Kidney epithelial cell (primary cell): Measurements from ENCODE around the gene ARHGAP5. TPM values are rescaled to one million over a fixed set of nuclear protein-coding genes. Genes with fewer than 3 reads are reported as not detected.
"Not testable (repeated sequence)": the region's sequence is repeated elsewhere in the genome, so short reads cannot be mapped to it uniquely, and the experiment has no call there.

Source experiments
- DNase-seq: peaks from one replicate; pipeline ENCODE4 v3.0.0-alpha.2; 2010; ENCODE audit warnings: low read depth
- H3K27me3 ChIP-seq: 2 replicates; pipeline ENCODE4 v1.6.0; 2011; ENCODE audit warnings: low read length; ENCODE audit not compliant: control insufficient read depth, insufficient read depth
- H3K36me3 ChIP-seq: 2 replicates; pipeline ENCODE4 v1.5.1; 2011; ENCODE audit warnings: low read length; ENCODE audit not compliant: control insufficient read depth, insufficient read depth
- H3K4me3 ChIP-seq: 2 replicates; pipeline ENCODE4 v1.5.1; 2011; ENCODE audit warnings: low read depth, mild to moderate bottlenecking, control low read depth, low read length
- total RNA-seq: library from RNA; depleted of rRNA; stranded (reverse); fragments of >200 nt; gene quantifications from 2 replicates; pipeline ENCODE4 v1.2.3, GENCODE V29; 2015
- TF ChIP-seq, protein P1 (sequence below): IDR thresholded peaks from 2 replicates; pipeline ENCODE4 v1.5.1; 2011; ENCODE audit warnings: mild to moderate bottlenecking, moderate library complexity, low read length, control low read depth, inconsistent platforms; ENCODE audit not compliant: insufficient read depth, poor library complexity, severe bottlenecking

Gene ARHGAP5
- total RNA-seq, 1 donor from 2014 or later, result 86.3 TPM

DNA sequence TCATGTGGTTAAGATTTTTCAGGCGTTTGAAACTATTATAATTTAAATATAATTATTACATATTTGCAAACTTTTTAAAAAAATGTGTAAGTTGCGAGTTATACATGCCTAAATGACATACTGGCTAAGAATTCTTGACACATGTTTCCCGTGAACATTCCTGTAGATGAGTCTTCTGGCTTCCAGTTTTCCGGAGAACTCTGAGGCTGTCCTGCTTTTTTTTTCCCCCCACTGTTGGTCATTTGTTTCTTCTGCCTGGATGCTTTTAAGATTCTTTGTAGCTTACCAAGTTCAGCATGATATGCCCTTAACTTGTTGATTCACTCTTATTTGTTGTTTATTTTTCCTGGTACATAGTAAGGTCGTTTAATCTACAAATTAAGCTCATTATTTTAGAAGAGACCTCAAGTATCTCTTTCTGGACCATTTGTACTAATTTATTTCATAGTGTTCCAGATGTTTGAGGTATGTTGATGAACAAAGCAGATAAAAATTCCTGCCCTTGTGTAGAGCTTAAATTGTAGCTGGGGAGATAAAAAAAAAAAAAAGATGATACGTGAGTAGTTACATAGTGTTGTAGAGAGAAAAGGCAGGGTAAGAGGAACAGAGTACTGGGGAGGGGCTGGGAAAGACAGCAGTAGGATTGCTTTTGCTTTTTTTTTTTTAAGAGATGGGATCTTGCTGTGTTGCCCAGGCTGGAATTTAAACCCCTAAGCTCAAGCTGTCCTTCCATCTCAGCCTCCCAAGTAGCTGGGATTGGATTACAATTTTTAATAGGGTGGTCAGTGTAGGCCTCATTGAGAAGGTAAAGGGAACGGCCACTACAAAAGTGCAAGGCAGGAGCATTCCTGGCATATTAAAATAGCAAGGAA, 32.8 kb downstream of the ARHGAP5 start:
- DNase-seq, result no peak
- no peaks in the 10 kb centered on the region for H3K36me3 ChIP-seq

DNA sequence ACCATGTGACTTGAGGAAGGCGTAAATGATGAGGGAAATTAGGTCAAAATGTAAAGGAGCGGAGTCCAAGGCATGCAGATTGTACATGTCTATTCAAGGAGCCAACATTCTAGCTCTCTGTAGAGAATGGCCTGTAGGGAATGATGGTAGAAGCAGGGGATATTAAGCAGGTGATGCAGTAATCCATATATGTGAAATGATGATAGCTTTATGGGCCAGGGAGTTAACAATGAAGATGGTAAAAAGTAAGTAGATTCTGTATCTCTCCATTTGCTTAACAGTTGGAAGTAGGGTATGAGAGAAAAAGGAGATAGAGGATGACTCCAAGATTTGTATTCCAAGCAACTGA, 33.4 kb downstream of the ARHGAP5 start:
- H3K4me3 ChIP-seq, result no peak overlapping the region
- no peaks in the 10 kb centered on the region for H3K27me3 ChIP-seq
- no peaks in the 10 kb centered on the region for H3K36me3 ChIP-seq
- TF ChIP-seq, protein P1, sequence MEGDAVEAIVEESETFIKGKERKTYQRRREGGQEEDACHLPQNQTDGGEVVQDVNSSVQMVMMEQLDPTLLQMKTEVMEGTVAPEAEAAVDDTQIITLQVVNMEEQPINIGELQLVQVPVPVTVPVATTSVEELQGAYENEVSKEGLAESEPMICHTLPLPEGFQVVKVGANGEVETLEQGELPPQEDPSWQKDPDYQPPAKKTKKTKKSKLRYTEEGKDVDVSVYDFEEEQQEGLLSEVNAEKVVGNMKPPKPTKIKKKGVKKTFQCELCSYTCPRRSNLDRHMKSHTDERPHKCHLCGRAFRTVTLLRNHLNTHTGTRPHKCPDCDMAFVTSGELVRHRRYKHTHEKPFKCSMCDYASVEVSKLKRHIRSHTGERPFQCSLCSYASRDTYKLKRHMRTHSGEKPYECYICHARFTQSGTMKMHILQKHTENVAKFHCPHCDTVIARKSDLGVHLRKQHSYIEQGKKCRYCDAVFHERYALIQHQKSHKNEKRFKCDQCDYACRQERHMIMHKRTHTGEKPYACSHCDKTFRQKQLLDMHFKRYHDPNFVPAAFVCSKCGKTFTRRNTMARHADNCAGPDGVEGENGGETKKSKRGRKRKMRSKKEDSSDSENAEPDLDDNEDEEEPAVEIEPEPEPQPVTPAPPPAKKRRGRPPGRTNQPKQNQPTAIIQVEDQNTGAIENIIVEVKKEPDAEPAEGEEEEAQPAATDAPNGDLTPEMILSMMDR, result no peak
- no peak for DNase-seq

More for the DNA sequence above, 32.8 kb downstream of the ARHGAP5 start:
- no peak overlapping the region for H3K4me3 ChIP-seq
- TF ChIP-seq, protein P1, result no peak
- H3K27me3 ChIP-seq, result no peaks in the 10 kb centered on the region

DNA sequence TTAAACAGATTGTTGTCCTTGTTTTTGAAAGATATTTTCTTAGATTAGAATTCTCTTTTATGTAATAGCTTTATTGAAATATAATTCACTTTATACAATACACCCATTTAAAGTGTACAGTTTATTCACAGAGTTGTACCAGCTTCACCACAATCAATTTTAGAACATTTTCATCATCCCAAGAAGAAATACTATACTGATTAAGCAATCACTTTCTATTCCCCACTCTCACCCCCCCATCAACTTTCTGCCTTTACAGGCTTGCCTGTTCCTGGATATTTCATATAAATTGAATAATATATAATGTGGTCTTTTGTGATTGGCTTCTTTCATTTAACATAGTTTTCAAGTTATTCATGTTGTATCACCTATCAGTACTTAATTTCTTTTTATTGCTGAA, 44.4 kb downstream of the ARHGAP5 start:
- H3K36me3 ChIP-seq, result no peaks in the 10 kb centered on the region
- no peak for DNase-seq
- no peak overlapping the region for H3K4me3 ChIP-seq
- no peaks in the 10 kb centered on the region for H3K27me3 ChIP-seq
- TF ChIP-seq, protein P1, result no peak

DNA sequence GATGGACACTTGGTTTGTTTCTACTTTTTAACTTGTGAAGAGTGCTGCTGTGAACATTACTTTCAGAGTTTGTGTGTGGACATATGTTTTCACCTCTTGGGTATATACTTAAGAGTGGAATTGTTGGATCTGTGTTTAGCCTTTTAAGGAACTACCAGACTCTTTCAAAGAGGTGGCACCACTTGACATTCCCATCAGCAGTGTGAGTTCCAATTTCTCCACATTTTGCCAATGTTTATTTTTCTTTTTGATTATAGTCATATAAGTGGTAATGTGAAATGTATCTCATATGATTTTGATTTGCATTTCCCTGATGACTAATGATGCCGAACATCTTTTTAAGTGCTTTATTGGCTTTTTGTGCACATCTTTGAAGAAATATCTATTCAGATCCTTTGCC, 44.8 kb downstream of the ARHGAP5 start:
- DNase-seq, result no peak
- TF ChIP-seq, protein P1, result no peak
- Histone ChIP-seq H3K4me3 (no peak overlapping the region), H3K36me3 (no peaks in the 10 kb centered on the region), H3K27me3 (no peaks in the 10 kb centered on the region)

DNA sequence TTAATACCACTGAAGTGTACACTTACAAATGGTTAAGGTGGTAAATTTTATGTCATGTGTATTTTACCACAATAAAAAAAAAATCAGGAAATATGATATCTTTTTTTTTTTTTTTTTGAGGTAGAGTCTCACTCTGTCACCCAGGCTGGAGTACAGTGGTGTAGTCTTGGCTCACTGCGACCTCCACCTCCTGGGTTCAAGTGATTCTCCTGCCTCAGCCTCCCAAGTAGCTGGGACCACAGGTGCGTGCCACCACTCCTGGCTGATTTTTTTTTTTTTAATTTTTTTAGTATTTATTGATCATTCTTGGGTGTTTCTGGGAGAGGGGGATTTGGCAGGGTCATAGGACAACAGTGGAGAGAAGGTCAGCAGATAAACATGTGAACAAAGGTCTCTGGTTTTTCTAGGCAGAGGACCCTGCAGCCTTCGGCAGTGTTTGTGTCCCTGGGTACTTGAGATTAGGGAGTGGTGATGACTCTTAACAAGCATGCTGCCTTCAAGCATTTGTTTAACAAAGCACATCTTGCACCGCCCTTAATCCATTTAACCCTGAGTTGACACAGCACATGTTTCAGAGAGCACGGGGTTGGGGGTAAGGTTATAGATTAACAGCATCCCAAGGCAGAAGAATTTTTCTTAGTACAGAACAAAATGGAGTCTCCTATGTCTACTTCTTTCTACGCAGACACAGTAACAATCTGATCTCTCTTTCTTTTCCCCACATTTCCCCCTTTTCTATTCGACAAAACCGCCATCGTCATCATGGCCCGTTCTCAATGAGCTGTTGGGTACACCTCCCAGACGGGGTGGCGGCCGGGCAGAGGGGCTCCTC, 50.0 kb downstream of the ARHGAP5 start:
- DNase-seq, H3K27me3 ChIP-seq, H3K4me3 ChIP-seq, H3K36me3 ChIP-seq: not testable (repeated sequence)

DNA sequence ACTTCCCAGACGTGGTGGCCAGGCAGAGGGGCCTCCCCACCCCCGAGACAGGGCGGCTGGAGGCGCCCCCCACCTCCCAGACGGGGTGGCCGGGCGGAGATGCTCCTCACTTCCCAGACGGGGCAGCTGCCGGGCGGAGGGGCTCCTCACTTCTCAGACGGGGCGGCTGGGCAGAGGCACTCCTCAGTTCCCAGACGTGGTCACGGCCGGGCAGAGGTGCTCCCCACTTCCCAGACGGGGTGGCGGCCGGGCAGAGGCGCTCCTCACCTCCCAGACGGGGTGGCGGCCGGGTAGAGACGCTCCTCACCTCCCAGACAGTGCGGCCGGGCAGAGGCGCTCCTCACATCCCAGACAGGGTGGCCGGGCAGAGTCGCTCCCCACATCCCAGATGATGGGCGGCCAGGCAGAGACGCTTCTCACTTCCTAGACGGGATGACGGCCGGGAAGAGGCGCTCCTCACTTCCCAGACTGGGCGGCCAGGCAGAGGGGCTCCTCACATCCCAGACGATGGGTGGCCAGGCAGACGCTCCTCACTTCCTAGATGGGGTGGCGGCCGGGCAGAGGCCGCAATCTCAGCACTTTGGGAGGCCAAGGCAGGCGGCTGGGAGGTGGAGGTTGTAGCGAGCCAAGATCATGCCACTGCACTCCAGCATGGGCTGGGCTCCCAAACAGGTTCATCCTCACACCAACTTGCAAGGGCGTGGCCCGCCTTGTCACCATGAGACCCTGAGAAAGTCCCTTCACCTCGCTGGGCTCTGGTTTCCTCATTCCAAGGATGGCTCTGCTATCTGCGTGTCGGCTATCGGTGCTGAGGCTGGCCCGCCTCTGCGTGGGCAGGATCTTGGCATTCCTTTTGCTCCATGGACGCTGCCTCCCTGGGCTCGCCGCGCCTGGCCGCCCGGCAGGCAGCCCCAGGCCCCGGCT, 50.9 kb downstream of the ARHGAP5 start:
- not testable (repeated sequence) for H3K4me3 ChIP-seq, H3K36me3 ChIP-seq, DNase-seq, H3K27me3 ChIP-seq
